Neural progenitor cell (in vitro differentiated cells): ENCODE data around the gene ADCYAP1. TPM values are rescaled to one million over a fixed set of nuclear protein-coding genes. Genes with fewer than 3 reads are reported as not detected.
"Not testable (repeated sequence)": the region's sequence is repeated elsewhere in the genome, so short reads cannot be mapped to it uniquely, and the experiment has no call there.

Experiments used
- DNase-seq: peaks from one replicate; pipeline ENCODE4 v3.0.0-alpha.2; 2016; ENCODE audit warnings: low spot score
- H2AFZ ChIP-seq: fragments of 200-600 bp; sonication (generic); replicated peaks from 2 replicates; pipeline ENCODE4 v1.6.1; 2016; ENCODE audit warnings: antibody characterized with exemption
- H3F3A ChIP-seq: fragments of 200-600 bp; sonication (generic); 2 replicates; pipeline ENCODE4 v1.6.1; 2016; ENCODE audit warnings: antibody characterized with exemption, low read depth
- H3K27ac ChIP-seq: fragments of 200-600 bp; sonication (generic); 2 replicates; pipeline ENCODE4 v1.5.1; 2016; ENCODE audit warnings: mild to moderate bottlenecking
- H3K27me3 ChIP-seq: fragments of 200-600 bp; sonication (generic); 2 replicates; pipeline ENCODE4 v1.6.1; 2016; ENCODE audit warnings: mild to moderate bottlenecking, moderate library complexity
- H3K36me3 ChIP-seq: fragments of 200-600 bp; sonication (generic); 2 replicates; pipeline ENCODE4 v1.5.1; 2016
- H3K4me1 ChIP-seq: fragments of 200-600 bp; sonication (generic); 2 replicates; pipeline ENCODE4 v1.6.1; 2016; ENCODE audit warnings: mixed run types
- H3K4me2 ChIP-seq: fragments of 200-600 bp; sonication (generic); 2 replicates; pipeline ENCODE4 v1.6.1; 2016
- H3K4me3 ChIP-seq: fragments of 200-600 bp; sonication (generic); 2 replicates; pipeline ENCODE4 v1.5.1; 2016
- H3K79me2 ChIP-seq: fragments of 200-600 bp; sonication (generic); 2 replicates; pipeline ENCODE4 v1.6.1; 2016; ENCODE audit warnings: low read depth
- H3K9ac ChIP-seq: fragments of 200-600 bp; sonication (generic); 2 replicates; pipeline ENCODE4 v1.6.1; 2016
- H3K9me3 ChIP-seq: fragments of 200-600 bp; sonication (generic); 2 replicates; pipeline ENCODE4 v1.5.1; 2016; ENCODE audit warnings: low read depth
- H4K20me1 ChIP-seq: fragments of 200-600 bp; sonication (generic); 2 replicates; pipeline ENCODE4 v1.6.1; 2016; ENCODE audit warnings: low read depth
- H3K27ac Mint-ChIP-seq: 3 replicates; pipeline ENCODE4 v1.8.0; 2021; ENCODE audit warnings: mixed read lengths
- H3K27me3 Mint-ChIP-seq: 2 replicates; pipeline ENCODE4 v1.8.0; 2022; ENCODE audit warnings: low read depth, mild to moderate bottlenecking, inconsistent platforms, moderate library complexity, mixed read lengths; ENCODE audit not compliant: insufficient read depth
- H3K36me3 Mint-ChIP-seq: 3 replicates; pipeline ENCODE4 v1.8.0; 2021; ENCODE audit warnings: mixed read lengths
- H3K4me1 Mint-ChIP-seq: 3 replicates; pipeline ENCODE4 v1.8.0; 2021; ENCODE audit warnings: mixed read lengths
- H3K4me3 Mint-ChIP-seq: 3 replicates; pipeline ENCODE4 v1.8.0; 2021; ENCODE audit warnings: mild to moderate bottlenecking, moderate library complexity, mixed read lengths
- H3K9me3 Mint-ChIP-seq: 3 replicates; pipeline ENCODE4 v1.8.0; 2020; ENCODE audit warnings: mixed read lengths
- EZH2 ChIP-seq: fragments of 200-600 bp; sonication (generic); IDR thresholded peaks from 2 replicates; pipeline ENCODE4 v1.6.1; 2017; ENCODE audit warnings: antibody characterized with exemption, mild to moderate bottlenecking, moderate library complexity
- EZH2phosphoT487 ChIP-seq: fragments of 200-600 bp; sonication (generic); IDR thresholded peaks from 2 replicates; pipeline ENCODE4 v1.6.1; 2017; ENCODE audit warnings: antibody characterized with exemption
- total RNA-seq: library from RNA; depleted of rRNA; stranded (reverse); fragments of >200 nt; gene quantifications from 2 replicates; pipeline ENCODE4 v1.2.3, GENCODE V29; 2015; ENCODE audit warnings: low replicate concordance
- TF ChIP-seq, protein P1 (sequence below): fragments of 200-600 bp; sonication (generic); IDR thresholded peaks from 2 replicates; pipeline ENCODE4 v1.5.1; 2017; ENCODE audit warnings: antibody characterized with exemption, mild to moderate bottlenecking

The ADCYAP1 gene
- total RNA-seq, 1 donor from 2014 or later = 0.04 TPM

GRCh38 chr18:867257-867656 lies 37.4 kb upstream of the ADCYAP1 start:
- Histone ChIP-seq H3K36me3 (no peaks in the 10 kb centered on the region), H3K9ac (no peak overlapping the region), H3K9me3 (no peaks in the 10 kb centered on the region), H3K27ac (no peak overlapping the region), H3K4me3 (no peak overlapping the region), H3K79me2 (no peaks in the 10 kb centered on the region), H2AFZ (no peak overlapping the region), H4K20me1 (no peaks in the 10 kb centered on the region), H3K4me2 (no peak overlapping the region), H3K27me3 (no peaks in the 10 kb centered on the region), H3K4me1 (no peaks in the 10 kb centered on the region), H3F3A (no peaks in the 10 kb centered on the region)
- no peaks in the 10 kb centered on the region for H3K36me3 Mint-ChIP-seq
- H3K4me3 Mint-ChIP-seq = no peak overlapping the region
- H3K9me3 Mint-ChIP-seq = no peaks in the 10 kb centered on the region
- no peaks in the 10 kb centered on the region for H3K4me1 Mint-ChIP-seq
- peaks cover 6% of the 10 kb centered on the region for H3K27me3 Mint-ChIP-seq
- DNase-seq = no peak
- TF ChIP-seq EZH2 (no peak), EZH2phosphoT487 (no peak)
- TF ChIP-seq, protein P1, sequence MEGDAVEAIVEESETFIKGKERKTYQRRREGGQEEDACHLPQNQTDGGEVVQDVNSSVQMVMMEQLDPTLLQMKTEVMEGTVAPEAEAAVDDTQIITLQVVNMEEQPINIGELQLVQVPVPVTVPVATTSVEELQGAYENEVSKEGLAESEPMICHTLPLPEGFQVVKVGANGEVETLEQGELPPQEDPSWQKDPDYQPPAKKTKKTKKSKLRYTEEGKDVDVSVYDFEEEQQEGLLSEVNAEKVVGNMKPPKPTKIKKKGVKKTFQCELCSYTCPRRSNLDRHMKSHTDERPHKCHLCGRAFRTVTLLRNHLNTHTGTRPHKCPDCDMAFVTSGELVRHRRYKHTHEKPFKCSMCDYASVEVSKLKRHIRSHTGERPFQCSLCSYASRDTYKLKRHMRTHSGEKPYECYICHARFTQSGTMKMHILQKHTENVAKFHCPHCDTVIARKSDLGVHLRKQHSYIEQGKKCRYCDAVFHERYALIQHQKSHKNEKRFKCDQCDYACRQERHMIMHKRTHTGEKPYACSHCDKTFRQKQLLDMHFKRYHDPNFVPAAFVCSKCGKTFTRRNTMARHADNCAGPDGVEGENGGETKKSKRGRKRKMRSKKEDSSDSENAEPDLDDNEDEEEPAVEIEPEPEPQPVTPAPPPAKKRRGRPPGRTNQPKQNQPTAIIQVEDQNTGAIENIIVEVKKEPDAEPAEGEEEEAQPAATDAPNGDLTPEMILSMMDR = no peak
- H3K27ac Mint-ChIP-seq = no peak overlapping the region

DNA sequence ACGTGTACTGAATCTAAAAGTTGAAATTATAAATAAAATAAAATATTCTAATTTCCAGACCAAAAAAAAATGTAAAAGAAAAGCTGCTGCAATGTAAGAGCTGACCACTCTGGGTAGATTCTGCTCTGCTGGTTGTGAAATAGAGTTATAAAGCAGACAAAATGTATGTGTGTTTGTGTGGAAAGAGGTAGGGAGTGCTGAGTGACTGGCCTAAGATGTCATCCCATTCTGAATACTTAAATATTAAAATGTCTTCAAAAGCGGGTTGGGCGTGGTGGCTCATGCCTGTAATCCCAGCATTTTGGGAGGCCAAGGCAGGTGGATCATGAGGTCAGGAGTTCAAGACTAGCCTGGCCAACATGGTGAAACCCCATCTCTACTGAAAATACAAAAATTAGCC lies 31.2 kb upstream of the ADCYAP1 start:
- not testable (repeated sequence) for H3K27ac Mint-ChIP-seq, H3F3A ChIP-seq, H3K4me2 ChIP-seq, H3K4me3 Mint-ChIP-seq, H3K36me3 ChIP-seq, H3K27me3 ChIP-seq, H3K27me3 Mint-ChIP-seq, DNase-seq, H3K79me2 ChIP-seq, H3K9me3 Mint-ChIP-seq, H3K4me1 ChIP-seq, H3K4me1 Mint-ChIP-seq, H3K27ac ChIP-seq, H3K9me3 ChIP-seq, H3K9ac ChIP-seq, H3K4me3 ChIP-seq, H4K20me1 ChIP-seq, H2AFZ ChIP-seq, H3K36me3 Mint-ChIP-seq

GRCh38 chr18:875912-876311 lies 28.8 kb upstream of the ADCYAP1 start:
- peaks cover 3% of the 10 kb centered on the region for H3K9me3 Mint-ChIP-seq
- no peaks in the 10 kb centered on the region for H3K36me3 ChIP-seq

DNA sequence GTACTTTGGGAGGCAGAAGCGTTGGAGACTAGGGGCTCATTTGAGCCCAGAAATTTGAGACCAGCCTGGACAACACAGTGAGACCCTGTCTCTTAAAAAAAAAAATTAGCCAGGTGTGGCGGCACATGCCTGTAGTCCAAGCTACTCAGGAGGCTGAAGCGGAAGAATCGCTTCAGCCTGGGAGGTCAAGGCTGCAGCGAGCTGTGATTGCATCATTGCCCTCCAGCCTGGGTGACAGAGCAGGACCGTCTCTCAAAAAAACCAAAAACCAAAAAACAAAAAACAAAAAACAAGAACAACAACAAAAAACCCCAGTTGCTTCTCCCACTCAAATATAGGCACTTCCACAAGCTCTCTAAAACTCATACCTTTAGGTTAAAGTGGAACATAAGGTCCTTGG lies 27.4 kb upstream of the ADCYAP1 start:
- H3K27ac Mint-ChIP-seq = no peak overlapping the region
- Histone ChIP-seq H3K27me3 (no peaks in the 10 kb centered on the region), H3K9ac (no peak overlapping the region), H3K36me3 (no peaks in the 10 kb centered on the region), H2AFZ (no peak overlapping the region), H3K27ac (no peak overlapping the region), H3K4me2 (no peak overlapping the region), H3K79me2 (no peaks in the 10 kb centered on the region), H3K4me3 (no peak overlapping the region), H4K20me1 (no peaks in the 10 kb centered on the region), H3K9me3 (peaks cover 8% of the 10 kb centered on the region), H3K4me1 (no peaks in the 10 kb centered on the region), H3F3A (no peaks in the 10 kb centered on the region)
- TF ChIP-seq, protein P1 = no peak
- TF ChIP-seq EZH2 (no peak), EZH2phosphoT487 (no peak)
- H3K4me1 Mint-ChIP-seq = no peaks in the 10 kb centered on the region
- H3K4me3 Mint-ChIP-seq = no peak overlapping the region
- DNase-seq = no peak
- no peaks in the 10 kb centered on the region for H3K36me3 Mint-ChIP-seq
- H3K27me3 Mint-ChIP-seq = peaks cover 2% of the 10 kb centered on the region
- H3K9me3 Mint-ChIP-seq = peaks cover 3% of the 10 kb centered on the region

More at GRCh38 chr18:875912-876311, 28.8 kb upstream of the ADCYAP1 start:
- no peak overlapping the region for H3K4me3 Mint-ChIP-seq
- Histone ChIP-seq H4K20me1 (no peaks in the 10 kb centered on the region), H3K79me2 (no peaks in the 10 kb centered on the region), H3K27ac (no peak overlapping the region), H3F3A (no peaks in the 10 kb centered on the region), H3K9ac (no peak overlapping the region), H3K27me3 (no peaks in the 10 kb centered on the region), H3K4me2 (no peak overlapping the region), H3K4me1 (no peaks in the 10 kb centered on the region), H2AFZ (no peak overlapping the region), H3K4me3 (no peak overlapping the region), H3K9me3 (peaks cover 8% of the 10 kb centered on the region)
- no peak for DNase-seq
- no peaks in the 10 kb centered on the region for H3K36me3 Mint-ChIP-seq
- no peak for TF ChIP-seq EZH2
- TF ChIP-seq EZH2phosphoT487 = no peak
- TF ChIP-seq, protein P1 = no peak
- peaks cover 2% of the 10 kb centered on the region for H3K27me3 Mint-ChIP-seq
- H3K27ac Mint-ChIP-seq = no peak overlapping the region
- H3K4me1 Mint-ChIP-seq = no peaks in the 10 kb centered on the region
